Measurements from ENCODE around the gene GAD1. TPM values are rescaled to one million over a fixed set of nuclear protein-coding genes. Genes with fewer than 3 reads are reported as not detected.

Gene GAD1
- total RNA-seq (2022; extraction: Qiagen RNA extraction): 0.53 to 0.67 TPM (median 0.61 TPM) in 5 replicates

DNA sequence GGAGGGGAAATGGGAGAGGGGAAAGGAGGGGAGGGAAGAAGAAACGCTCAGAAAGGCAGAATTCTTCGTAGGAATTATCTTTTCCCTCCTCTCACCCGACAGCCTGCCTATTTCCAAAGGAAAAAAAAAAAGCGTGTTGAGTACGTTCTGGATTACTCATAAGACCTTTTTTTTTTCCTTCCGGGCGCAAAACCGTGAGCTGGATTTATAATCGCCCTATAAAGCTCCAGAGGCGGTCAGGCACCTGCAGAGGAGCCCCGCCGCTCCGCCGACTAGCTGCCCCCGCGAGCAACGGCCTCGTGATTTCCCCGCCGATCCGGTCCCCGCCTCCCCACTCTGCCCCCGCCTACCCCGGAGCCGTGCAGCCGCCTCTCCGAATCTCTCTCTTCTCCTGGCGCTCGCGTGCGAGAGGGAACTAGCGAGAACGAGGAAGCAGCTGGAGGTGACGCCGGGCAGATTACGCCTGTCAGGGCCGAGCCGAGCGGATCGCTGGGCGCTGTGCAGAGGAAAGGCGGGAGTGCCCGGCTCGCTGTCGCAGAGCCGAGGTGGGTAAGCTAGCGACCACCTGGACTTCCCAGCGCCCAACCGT is at the start of gene GAD1:
TSS of gene GAD1 (plus strand) at position 384 of the 589 bp plus-strand sequence. CDS start 1,705 bp downstream, outside the sequence.

DNA sequence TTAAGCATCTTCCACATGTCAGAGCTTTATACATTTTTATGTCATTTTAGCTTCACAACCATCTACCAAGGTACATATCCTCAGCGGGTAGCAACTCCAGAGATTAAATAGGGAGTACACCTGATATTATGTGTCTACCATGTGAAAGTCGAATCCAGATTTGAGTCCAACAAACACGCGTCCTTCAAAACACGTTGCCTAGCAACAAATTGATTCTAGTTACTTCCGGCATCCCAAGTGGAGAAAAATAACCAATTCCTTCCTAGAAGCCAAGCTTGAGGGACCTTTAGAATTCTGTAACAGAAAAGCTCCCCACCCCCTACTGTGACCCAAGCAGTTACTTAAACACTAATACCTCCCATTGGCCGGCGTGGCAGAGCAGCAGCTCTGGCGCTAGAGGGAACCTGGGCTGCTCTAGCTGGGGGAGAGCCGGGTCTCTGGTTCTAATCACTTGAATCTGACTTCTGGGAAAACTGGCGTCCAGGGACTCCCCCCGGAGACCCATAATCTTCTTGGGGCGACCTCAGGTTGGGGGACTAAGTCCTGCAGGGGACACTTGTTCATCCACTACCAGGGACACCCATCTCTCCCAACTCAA is 46.6 kb upstream of the GAD1 start, which contains the start of gene ERICH2:
TSS of gene ERICH2 (plus strand) at position 371 of the 598 bp plus-strand sequence. CDS start 304 bp downstream, outside the sequence.

Other genes with a start within 250 kb of the GAD1 start
- 0.05 TPM in 1 of 5 replicates, not detected in the others for gene SP5, start 101.5 kb upstream of the GAD1 start, total RNA-seq (2022; extraction: Qiagen RNA extraction)
- not detected in 5 replicates for gene ERICH2, start 46.5 kb upstream of the GAD1 start, total RNA-seq (2022; extraction: Qiagen RNA extraction)
- gene GORASP2, start 112.4 kb downstream of the GAD1 start, total RNA-seq (2022; extraction: Qiagen RNA extraction): 79.0 to 111 TPM (median 87.5 TPM) in 5 replicates

All from A549 treated with CORT108297 at 1 μM for 4 hours (cell line).